Keratinocyte (primary cell): ENCODE measurements around the gene BCL11B. TPM values are rescaled to one million over a fixed set of nuclear protein-coding genes. Genes with fewer than 3 reads are reported as not detected.

Source experiments
- DNase-seq: peaks from one replicate; pipeline ENCODE4 v3.0.0-alpha.2; 2011; ENCODE audit warnings: low read depth, missing footprints, low spot score
- FAIRE-seq: peaks from 2 replicates; lab custom pipeline; 2011; peaks lifted over from hg19 to GRCh38; lab: Jason Lieb, UNC
- H2AFZ ChIP-seq: 2 replicates; pipeline ENCODE4 v1.6.0; 2012; ENCODE audit warnings: low read length, control low read depth, inconsistent platforms; ENCODE audit not compliant: control insufficient read depth
- H3K27ac ChIP-seq: 2 replicates; pipeline ENCODE4 v1.5.1; 2011; ENCODE audit warnings: low read length; ENCODE audit not compliant: control insufficient read depth, insufficient read depth
- H3K27me3 ChIP-seq: 3 replicates; pipeline ENCODE4 v1.6.0; 2011; ENCODE audit warnings: low read length; ENCODE audit not compliant: control insufficient read depth, insufficient read depth; ENCODE audit errors: extremely low read depth
- H3K36me3 ChIP-seq, 2 experiments: 2 replicates in 1 of 2; 3 replicates in 1 of 2; pipeline ENCODE4 v1.5.1; 2011; ENCODE audit warnings: low read length in 2 of 2, mild to moderate bottlenecking in 1 of 2; ENCODE audit not compliant: control insufficient read depth in 2 of 2, insufficient read depth in 2 of 2; ENCODE audit errors: extremely low read depth in 1 of 2
- H3K4me1 ChIP-seq: 3 replicates; pipeline ENCODE4 v1.5.1; 2011; ENCODE audit warnings: low read length; ENCODE audit not compliant: control insufficient read depth, insufficient read depth; ENCODE audit errors: extremely low read depth
- H3K4me2 ChIP-seq: 3 replicates; pipeline ENCODE4 v1.6.0; 2011; ENCODE audit warnings: low read depth, low read length; ENCODE audit not compliant: control insufficient read depth, insufficient read depth; ENCODE audit errors: extremely low read depth
- H3K4me3 ChIP-seq, 3 experiments: fragments of 200-600 bp in 1 of 3; sonication (generic) in 1 of 3; 2 replicates in 2 of 3; 3 replicates in 1 of 3; pipeline ENCODE4 v1.5.1; 2011 to 2016; ENCODE audit warnings: low read length in 3 of 3, mild to moderate bottlenecking in 3 of 3, control low read depth in 2 of 3, inconsistent platforms in 1 of 3, low read depth in 1 of 3, mixed read lengths in 1 of 3, mixed run types in 1 of 3, moderate library complexity in 1 of 3; ENCODE audit not compliant: control insufficient read depth in 2 of 3, insufficient read depth in 2 of 3; ENCODE audit errors: extremely low read depth in 1 of 3
- H3K79me2 ChIP-seq: 2 replicates; pipeline ENCODE4 v1.6.0; 2012; ENCODE audit warnings: low read length; ENCODE audit not compliant: control insufficient read depth, insufficient read depth
- H3K9ac ChIP-seq: 3 replicates; pipeline ENCODE4 v1.6.0; 2011; ENCODE audit warnings: low read length; ENCODE audit not compliant: control insufficient read depth, insufficient read depth; ENCODE audit errors: extremely low read depth
- H3K9me1 ChIP-seq: 3 replicates; pipeline ENCODE4 v1.6.0; 2011; ENCODE audit warnings: low read length; ENCODE audit not compliant: control insufficient read depth, insufficient read depth; ENCODE audit errors: extremely low read depth
- H3K9me3 ChIP-seq: 2 replicates; pipeline ENCODE4 v1.5.1; 2012; ENCODE audit warnings: low read depth, low read length; ENCODE audit not compliant: control insufficient read depth
- H4K20me1 ChIP-seq: 3 replicates; pipeline ENCODE4 v1.6.0; 2011; ENCODE audit warnings: low read length; ENCODE audit not compliant: control insufficient read depth, insufficient read depth; ENCODE audit errors: extremely low read depth
- EZH2 ChIP-seq: IDR thresholded peaks from one replicate; pipeline ENCODE4 v1.6.1; 2012; ENCODE audit warnings: inconsistent platforms, mild to moderate bottlenecking, low read length, moderate library complexity
- dilution Hi-C: fragments of 300-500 bp; cut with MboI; formaldehyde crosslinking; loops from one replicate; pipeline ENCODE4 v1.7.0; 2020; ENCODE audit warnings: low sequenced_read_pairs; ENCODE audit not compliant: extremely low pct_ligation_motif_present
- polyA plus RNA-seq, 5 experiments: library from polyadenylated mRNA; depleted of rRNA in 3 of 5; stranded (reverse) in 3 of 5; stranded (forward) in 1 of 5; unstranded in 1 of 5; fragments of >200 nt; gene quantifications; 1 replicate in 1 of 5; 2 replicates in 3 of 5; 3 replicates in 1 of 5; pipeline versions ENCODE4 v1.2.1 to v1.2.3, GENCODE V29; 2011 to 2012; ENCODE audit warnings: missing spikeins in 2 of 5, low read depth in 1 of 5, low replicate concordance in 1 of 5
- TF ChIP-seq, protein P1 (sequence below), 3 experiments: IDR thresholded peaks in 1 of 3; conservative IDR thresholded peaks in 1 of 3; optimal IDR thresholded peaks in 1 of 3; 2 replicates in 2 of 3; 3 replicates in 1 of 3; pipeline versions ENCODE3 to v1.5.1; 2011; ENCODE audit warnings: low read length in 3 of 3, mild to moderate bottlenecking in 3 of 3, moderate library complexity in 2 of 3, control low read depth in 1 of 3, inconsistent platforms in 1 of 3; ENCODE audit not compliant: insufficient read depth in 2 of 3; ENCODE audit errors: extremely low read depth in 1 of 3

BCL11B gene
- polyA plus RNA-seq, 1 donor (not counting 4 experiments of a cell fraction or from before 2014, with no cell fraction given), result 5.2 TPM

DNA sequence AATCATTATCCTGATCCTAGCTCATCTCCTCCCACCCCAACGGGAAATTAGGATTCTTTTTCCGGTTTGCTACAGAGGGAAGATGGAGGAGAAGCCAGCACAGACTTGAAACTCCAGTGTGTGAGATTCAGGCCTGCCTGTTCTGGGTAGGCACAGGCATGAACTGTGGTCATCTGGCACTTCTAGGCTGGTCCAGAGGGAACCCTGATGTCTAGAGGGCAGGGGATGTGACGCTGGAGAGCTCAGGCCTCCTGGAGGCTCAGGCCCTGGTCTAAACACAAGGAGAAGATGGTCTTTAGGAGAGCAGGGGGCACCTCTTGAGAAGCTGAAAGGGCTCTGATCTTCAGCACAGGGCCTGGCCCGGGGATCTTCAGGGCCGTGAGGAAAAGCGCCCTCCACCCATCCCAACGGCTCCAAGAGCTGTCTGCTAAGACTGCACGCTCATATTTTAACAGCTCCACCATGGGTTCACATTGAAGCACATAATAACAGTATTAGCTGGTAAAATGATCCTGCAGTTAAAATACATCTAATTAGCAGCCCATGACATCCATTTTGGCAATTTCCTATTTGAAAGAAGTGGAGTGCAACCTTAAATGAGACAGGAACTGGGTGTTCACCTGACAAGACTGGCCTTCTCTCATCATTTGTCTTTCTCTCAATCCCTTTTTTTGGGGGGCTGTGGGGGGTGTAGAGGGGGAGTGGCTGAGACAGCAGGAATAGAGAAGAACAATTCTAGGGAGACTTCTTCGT is 35.4 kb downstream of the BCL11B start:
- H3K4me1 ChIP-seq, result peaks cover 51% of the 10 kb centered on the region
- TF ChIP-seq EZH2, result no peak
- TF ChIP-seq, protein P1, sequence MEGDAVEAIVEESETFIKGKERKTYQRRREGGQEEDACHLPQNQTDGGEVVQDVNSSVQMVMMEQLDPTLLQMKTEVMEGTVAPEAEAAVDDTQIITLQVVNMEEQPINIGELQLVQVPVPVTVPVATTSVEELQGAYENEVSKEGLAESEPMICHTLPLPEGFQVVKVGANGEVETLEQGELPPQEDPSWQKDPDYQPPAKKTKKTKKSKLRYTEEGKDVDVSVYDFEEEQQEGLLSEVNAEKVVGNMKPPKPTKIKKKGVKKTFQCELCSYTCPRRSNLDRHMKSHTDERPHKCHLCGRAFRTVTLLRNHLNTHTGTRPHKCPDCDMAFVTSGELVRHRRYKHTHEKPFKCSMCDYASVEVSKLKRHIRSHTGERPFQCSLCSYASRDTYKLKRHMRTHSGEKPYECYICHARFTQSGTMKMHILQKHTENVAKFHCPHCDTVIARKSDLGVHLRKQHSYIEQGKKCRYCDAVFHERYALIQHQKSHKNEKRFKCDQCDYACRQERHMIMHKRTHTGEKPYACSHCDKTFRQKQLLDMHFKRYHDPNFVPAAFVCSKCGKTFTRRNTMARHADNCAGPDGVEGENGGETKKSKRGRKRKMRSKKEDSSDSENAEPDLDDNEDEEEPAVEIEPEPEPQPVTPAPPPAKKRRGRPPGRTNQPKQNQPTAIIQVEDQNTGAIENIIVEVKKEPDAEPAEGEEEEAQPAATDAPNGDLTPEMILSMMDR (optimal IDR thresholded peaks at IDR 0.05 in 1 of 3, IDR thresholded peaks at IDR 0.05 in 1 of 3, conservative IDR thresholded peaks at IDR 0.05 in 1 of 3; ENCODE audit: extremely low read depth in 1 of 3, insufficient read depth in 2 of 3, low read length in 3 of 3), result no peak

DNA sequence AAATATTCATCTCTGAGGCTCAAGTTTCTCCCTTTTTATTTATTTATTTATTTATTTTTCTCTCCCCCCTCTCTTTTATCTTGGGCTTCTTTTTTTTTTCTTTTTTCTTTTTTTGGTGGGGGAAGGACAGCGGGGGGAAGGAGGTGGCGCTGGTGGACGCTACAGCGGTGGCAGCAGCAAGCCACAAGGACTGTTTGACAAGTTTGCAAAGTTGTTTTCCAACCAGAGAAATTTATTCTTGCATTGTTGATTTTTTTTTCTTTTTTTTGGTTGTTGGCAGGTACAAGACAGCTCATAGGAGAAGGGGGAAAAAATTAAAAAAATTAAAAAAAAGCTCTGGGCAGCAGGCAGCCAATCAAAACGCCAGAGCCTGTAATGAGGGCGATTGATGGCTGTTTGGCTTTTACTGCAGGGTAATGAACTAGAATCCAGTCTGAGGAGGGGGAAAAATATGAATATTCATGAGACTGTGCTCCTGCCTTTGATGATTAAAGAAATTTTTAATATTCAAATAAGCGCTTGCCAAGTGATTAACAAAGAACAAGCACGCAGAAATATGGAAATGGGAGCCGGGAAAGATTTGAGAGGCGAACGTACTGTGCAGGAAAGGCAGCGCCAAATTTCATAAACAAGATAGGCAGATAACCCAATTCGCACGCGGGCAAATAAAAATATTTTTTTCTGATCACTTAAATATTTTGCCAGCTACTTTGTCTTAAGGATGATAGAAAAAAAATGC is 36.2 kb downstream of the BCL11B start:
- Histone ChIP-seq H3K4me2 (peak overlapping the region; percentile 68), H3K9ac (peak overlapping the region; percentile 29), H3K79me2 (peaks cover 85% of the 10 kb centered on the region), H3K36me3 (peaks cover 12 to 13% of the 10 kb centered on the region in 2 experiments), H3K27ac (peak overlapping the region; percentile 49), H4K20me1 (no peaks in the 10 kb centered on the region), H3K9me1 (no peaks in the 10 kb centered on the region), H3K27me3 (no peaks in the 10 kb centered on the region), H3K4me1 (peaks cover 43% of the 10 kb centered on the region), H2AFZ (no peak overlapping the region), H3K9me3 (peaks cover 5% of the 10 kb centered on the region), H3K4me3 (peak overlapping the region in 2 of 3 experiments; percentile 48 to 59)
- FAIRE-seq, result no peak
- TF ChIP-seq EZH2, result no peak
- TF ChIP-seq, protein P1 (optimal IDR thresholded peaks at IDR 0.05 in 1 of 3, IDR thresholded peaks at IDR 0.05 in 1 of 3, conservative IDR thresholded peaks at IDR 0.05 in 1 of 3; ENCODE audit: extremely low read depth in 1 of 3, insufficient read depth in 2 of 3, low read length in 3 of 3), result no peak
- dilution Hi-C loops, result no loop called here
- no peak for DNase-seq

More for the DNA sequence above, 35.4 kb downstream of the BCL11B start:
- Histone ChIP-seq H3K36me3 (peaks cover 12% of the 10 kb centered on the region in 2 experiments), H3K4me2 (peak overlapping the region; percentile 68), H3K27me3 (no peaks in the 10 kb centered on the region), H3K4me3 (peak overlapping the region in 2 of 3 experiments; percentile 15 to 39), H2AFZ (peak overlapping the region; percentile 27), H3K79me2 (peaks cover 88% of the 10 kb centered on the region), H3K9me1 (no peaks in the 10 kb centered on the region), H4K20me1 (no peaks in the 10 kb centered on the region), H3K27ac (peak overlapping the region; percentile 49), H3K9me3 (peaks cover 5% of the 10 kb centered on the region), H3K9ac (peak overlapping the region; percentile 29)
- no peak for DNase-seq
- dilution Hi-C loops, result no loop called here
- FAIRE-seq, result peak; percentile 20
